K562 (cell line): ENCODE results near the gene NOXRED1. TPM values are rescaled to one million over a fixed set of nuclear protein-coding genes. Genes with fewer than 3 reads are reported as not detected.
A peak's percentile ranks its signal among the peaks of the same experiment; 100 is the strongest.

Experiments used
- CHD2 ChIP-seq: IDR thresholded peaks from 2 replicates; pipeline ENCODE4 v1.6.1; 2011; ENCODE audit warnings: low read depth, low read length
- COPS2 ChIP-seq: fragments of 450-650 bp; conservative IDR thresholded peaks from 2 replicates; pipeline ENCODE4 v1.6.1; 2016; ENCODE audit warnings: mild to moderate bottlenecking, moderate library complexity
- HCFC1 ChIP-seq: IDR thresholded peaks from 2 replicates; pipeline ENCODE4 v1.6.1; 2012; ENCODE audit warnings: low read depth, low read length, improper control_type of control experiment
- NR2C1 ChIP-seq, 2 experiments: fragments of 450-650 bp; IDR thresholded peaks; 2 replicates each; pipeline ENCODE4 v1.6.1; 2017; ENCODE audit warnings: mild to moderate bottlenecking in 2 of 2, antibody characterized with exemption in 1 of 2, inconsistent platforms in 1 of 2, missing compliant biosample characterization in 1 of 2, missing genetic modification characterization in 1 of 2
- SMARCE1 ChIP-seq: fragments of 450-650 bp; IDR thresholded peaks from 2 replicates; pipeline ENCODE4 v1.7.1; 2016; ENCODE audit warnings: mild to moderate bottlenecking
- SNRNP70 ChIP-seq: fragments of 200-400 bp; formaldehyde crosslinking; optimal IDR thresholded peaks from 2 replicates; pipeline ENCODE3; 2017; ENCODE audit warnings: low read depth, low read length
- TRIM24 ChIP-seq, 2 experiments: fragments of 450-650 bp; IDR thresholded peaks; 2 replicates each; pipeline ENCODE4 v1.6.1; 2016
- ZBTB17 ChIP-seq: fragments of 450-650 bp; formaldehyde crosslinking; IDR thresholded peaks from 2 replicates; pipeline ENCODE4 v1.4.0; 2020; ENCODE audit warnings: mild to moderate bottlenecking
- ZNF583 ChIP-seq: fragments of 250-450 bp; sonication (Bioruptor Pico); IDR thresholded peaks from 2 replicates; pipeline ENCODE4 v1.4.0; 2020
- polyA plus RNA-seq, 8 experiments: library from polyadenylated mRNA; depleted of rRNA in 4 of 8; stranded (reverse) in 5 of 8; unstranded in 3 of 8; fragments of >200 nt; fragmentation: Nextera tagmentation in 2 of 8; fragmentation: Illumina TruSeq in 1 of 8; extraction: Ambion mirVana in 2 of 8; extraction: Trizol in 1 of 8; gene quantifications; 2 replicates each; pipeline versions ENCODE4 v1.2.1 to v1.2.3, GENCODE V29; 2011 to 2014; ENCODE audit warnings: inconsistent platforms in 1 of 8, missing spikeins in 1 of 8
- total RNA-seq, 7 experiments: library from RNA; depleted of rRNA in 6 of 7; stranded (reverse); fragments of >200 nt in 6 of 7; fragmentation: Illumina TruSeq in 2 of 7; extraction: Trizol in 2 of 7; gene quantifications; 2 replicates each; pipeline versions ENCODE4 v1.2.1 to v1.2.3, GENCODE V29; 2011 to 2021; ENCODE audit warnings: low replicate concordance in 1 of 7
- TF ChIP-seq, protein P1 (sequence below): sonication (generic); formaldehyde crosslinking; IDR thresholded peaks from 2 replicates; pipeline ENCODE4 v1.8.1; 2023; ENCODE audit warnings: mild to moderate bottlenecking, missing genetic modification reagents, moderate library complexity
- TF ChIP-seq, protein P2 (sequence below), 3 experiments: fragments of 200-800 bp in 1 of 3; fragments of 250-450 bp in 1 of 3; fragments of 450-650 bp in 1 of 3; sonication (Bioruptor Pico) in 1 of 3; sonication (Bioruptor generic) in 1 of 3; formaldehyde crosslinking in 1 of 3; IDR thresholded peaks; 2 replicates each; pipeline versions ENCODE4 v1.6.1 to v1.8.0; 2016 to 2022; ENCODE audit warnings: mild to moderate bottlenecking in 2 of 3, missing genetic modification characterization in 2 of 3, missing compliant biosample characterization in 1 of 3, moderate library complexity in 1 of 3
- TF ChIP-seq, protein P3 (sequence below): fragments of 250-450 bp; sonication (Bioruptor Pico); IDR thresholded peaks from 2 replicates; pipeline ENCODE4 v1.8.0; 2022; ENCODE audit warnings: inconsistent platforms, mild to moderate bottlenecking, moderate library complexity, borderline replicate concordance
- TF ChIP-seq, protein P4 (sequence below), 2 experiments: fragments of 450-650 bp; conservative IDR thresholded peaks; 2 replicates each; pipeline ENCODE4 v1.6.1; 2017; ENCODE audit warnings: mild to moderate bottlenecking in 2 of 2, moderate library complexity in 2 of 2

NOXRED1 gene
- total and polyA plus RNA-seq, 9 of the 15 experiments (the other 6 are each of a cell fraction or from before 2014, with no cell fraction given): 0.15 to 0.85 (median 0.30) TPM

DNA sequence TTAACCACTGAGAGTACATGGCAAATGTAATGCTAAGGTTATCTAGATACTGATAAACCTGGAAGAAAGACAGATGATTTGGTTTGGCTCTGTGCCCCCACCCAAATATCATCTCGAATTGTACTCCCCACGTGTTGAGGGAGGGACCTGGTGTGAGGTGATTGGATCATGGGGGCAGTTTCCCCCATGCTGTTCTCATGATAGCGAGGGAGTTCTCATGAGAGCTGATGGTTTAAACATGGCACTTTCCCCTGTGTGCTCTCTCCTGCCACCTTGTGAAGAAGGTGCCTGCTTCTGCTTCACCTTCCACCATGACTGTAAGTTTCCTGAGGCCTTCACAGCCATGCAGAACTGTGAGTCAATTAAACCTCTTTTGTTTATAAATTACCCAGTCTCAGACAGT, 14.2 kb downstream of the NOXRED1 start (continued):
- TF ChIP-seq, protein P1, sequence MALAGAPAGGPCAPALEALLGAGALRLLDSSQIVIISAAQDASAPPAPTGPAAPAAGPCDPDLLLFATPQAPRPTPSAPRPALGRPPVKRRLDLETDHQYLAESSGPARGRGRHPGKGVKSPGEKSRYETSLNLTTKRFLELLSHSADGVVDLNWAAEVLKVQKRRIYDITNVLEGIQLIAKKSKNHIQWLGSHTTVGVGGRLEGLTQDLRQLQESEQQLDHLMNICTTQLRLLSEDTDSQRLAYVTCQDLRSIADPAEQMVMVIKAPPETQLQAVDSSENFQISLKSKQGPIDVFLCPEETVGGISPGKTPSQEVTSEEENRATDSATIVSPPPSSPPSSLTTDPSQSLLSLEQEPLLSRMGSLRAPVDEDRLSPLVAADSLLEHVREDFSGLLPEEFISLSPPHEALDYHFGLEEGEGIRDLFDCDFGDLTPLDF (CRISPR knock-in tag): no peak
- TF ChIP-seq, protein P2, sequence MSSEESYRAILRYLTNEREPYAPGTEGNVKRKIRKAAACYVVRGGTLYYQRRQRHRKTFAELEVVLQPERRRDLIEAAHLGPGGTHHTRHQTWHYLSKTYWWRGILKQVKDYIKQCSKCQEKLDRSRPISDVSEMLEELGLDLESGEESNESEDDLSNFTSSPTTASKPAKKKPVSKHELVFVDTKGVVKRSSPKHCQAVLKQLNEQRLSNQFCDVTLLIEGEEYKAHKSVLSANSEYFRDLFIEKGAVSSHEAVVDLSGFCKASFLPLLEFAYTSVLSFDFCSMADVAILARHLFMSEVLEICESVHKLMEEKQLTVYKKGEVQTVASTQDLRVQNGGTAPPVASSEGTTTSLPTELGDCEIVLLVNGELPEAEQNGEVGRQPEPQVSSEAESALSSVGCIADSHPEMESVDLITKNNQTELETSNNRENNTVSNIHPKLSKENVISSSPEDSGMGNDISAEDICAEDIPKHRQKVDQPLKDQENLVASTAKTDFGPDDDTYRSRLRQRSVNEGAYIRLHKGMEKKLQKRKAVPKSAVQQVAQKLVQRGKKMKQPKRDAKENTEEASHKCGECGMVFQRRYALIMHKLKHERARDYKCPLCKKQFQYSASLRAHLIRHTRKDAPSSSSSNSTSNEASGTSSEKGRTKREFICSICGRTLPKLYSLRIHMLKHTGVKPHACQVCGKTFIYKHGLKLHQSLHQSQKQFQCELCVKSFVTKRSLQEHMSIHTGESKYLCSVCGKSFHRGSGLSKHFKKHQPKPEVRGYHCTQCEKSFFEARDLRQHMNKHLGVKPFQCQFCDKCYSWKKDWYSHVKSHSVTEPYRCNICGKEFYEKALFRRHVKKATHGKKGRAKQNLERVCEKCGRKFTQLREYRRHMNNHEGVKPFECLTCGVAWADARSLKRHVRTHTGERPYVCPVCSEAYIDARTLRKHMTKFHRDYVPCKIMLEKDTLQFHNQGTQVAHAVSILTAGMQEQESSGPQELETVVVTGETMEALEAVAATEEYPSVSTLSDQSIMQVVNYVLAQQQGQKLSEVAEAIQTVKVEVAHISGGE (CRISPR knock-in tag; IDR thresholded peaks at IDR 0.05): no peak
- TF ChIP-seq ZBTB17 (no peak), HCFC1 (no peak), SNRNP70 (no peak), SMARCE1 (no peak), COPS2 (no peak), TRIM24 (IDR thresholded peaks at IDR 0.05) (0 out of 4 replicates have a peak, but pooled peaks of 1 of the 2 experiments have one; percentile 8), NR2C1 (IDR thresholded peaks at IDR 0.05) (no peak), NR2C1 (tag; IDR thresholded peaks at IDR 0.05) (no peak), CHD2 (peak; percentile 29; the same call in 1 of the 2 replicates), ZNF583 (CRISPR knock-in tag) (no peak)
- TF ChIP-seq, protein P3, sequence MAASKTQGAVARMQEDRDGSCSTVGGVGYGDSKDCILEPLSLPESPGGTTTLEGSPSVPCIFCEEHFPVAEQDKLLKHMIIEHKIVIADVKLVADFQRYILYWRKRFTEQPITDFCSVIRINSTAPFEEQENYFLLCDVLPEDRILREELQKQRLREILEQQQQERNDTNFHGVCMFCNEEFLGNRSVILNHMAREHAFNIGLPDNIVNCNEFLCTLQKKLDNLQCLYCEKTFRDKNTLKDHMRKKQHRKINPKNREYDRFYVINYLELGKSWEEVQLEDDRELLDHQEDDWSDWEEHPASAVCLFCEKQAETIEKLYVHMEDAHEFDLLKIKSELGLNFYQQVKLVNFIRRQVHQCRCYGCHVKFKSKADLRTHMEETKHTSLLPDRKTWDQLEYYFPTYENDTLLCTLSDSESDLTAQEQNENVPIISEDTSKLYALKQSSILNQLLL (CRISPR knock-in tag): no peak
- TF ChIP-seq, protein P4, sequence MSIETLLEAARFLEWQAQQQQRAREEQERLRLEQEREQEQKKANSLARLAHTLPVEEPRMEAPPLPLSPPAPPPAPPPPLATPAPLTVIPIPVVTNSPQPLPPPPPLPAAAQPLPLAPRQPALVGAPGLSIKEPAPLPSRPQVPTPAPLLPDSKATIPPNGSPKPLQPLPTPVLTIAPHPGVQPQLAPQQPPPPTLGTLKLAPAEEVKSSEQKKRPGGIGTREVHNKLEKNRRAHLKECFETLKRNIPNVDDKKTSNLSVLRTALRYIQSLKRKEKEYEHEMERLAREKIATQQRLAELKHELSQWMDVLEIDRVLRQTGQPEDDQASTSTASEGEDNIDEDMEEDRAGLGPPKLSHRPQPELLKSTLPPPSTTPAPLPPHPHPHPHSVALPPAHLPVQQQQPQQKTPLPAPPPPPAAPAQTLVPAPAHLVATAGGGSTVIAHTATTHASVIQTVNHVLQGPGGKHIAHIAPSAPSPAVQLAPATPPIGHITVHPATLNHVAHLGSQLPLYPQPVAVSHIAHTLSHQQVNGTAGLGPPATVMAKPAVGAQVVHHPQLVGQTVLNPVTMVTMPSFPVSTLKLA (conservative IDR thresholded peaks at IDR 0.05): peak; percentile 27 to 49; a peak in 1 of 4 replicates
